GM12891 (cell line): ENCODE measurements around the gene NHSL2.

Source experiments
- POLR2A ChIP-seq: IDR thresholded peaks from 2 replicates; pipeline ENCODE4 v1.6.1; 2011; ENCODE audit warnings: low read depth, low read length, control low read depth
- POLR2AphosphoS5 ChIP-seq: IDR thresholded peaks from 2 replicates; pipeline ENCODE4 v1.6.1; 2011; ENCODE audit warnings: low read depth, low read length, control low read depth

DNA sequence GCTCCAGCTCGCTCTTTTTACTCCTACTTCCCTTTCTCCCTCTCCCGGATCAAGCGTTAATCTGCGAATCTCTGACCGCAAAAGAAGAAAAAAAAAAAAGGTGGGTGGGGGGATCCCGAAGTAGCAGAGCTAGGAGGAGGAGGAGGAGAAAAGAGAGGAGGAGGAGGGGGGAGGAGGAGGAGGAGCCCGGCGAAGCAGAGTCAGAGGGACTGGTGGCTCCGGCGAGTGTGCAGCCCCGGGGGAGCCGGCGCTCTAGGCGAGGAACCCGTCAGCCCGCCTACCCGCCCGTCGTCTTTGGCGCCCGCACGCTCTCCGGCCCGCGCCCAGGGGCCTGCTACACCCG lies at the start of gene NHSL2:
- TF ChIP-seq POLR2AphosphoS5: no peak
- no peak for TF ChIP-seq POLR2A
